Brain microvascular endothelial cell (primary cell): ENCODE data around the gene SHISAL1.

ENCODE experiments used
- DNase-seq: peaks from one replicate; pipeline ENCODE4 v3.0.0-alpha.2; 2020
- H3K27ac ChIP-seq: fragments of 250-450 bp; sonication (Bioruptor Pico); 2 replicates; pipeline ENCODE4 v1.5.1; 2020; ENCODE audit warnings: mild to moderate bottlenecking, moderate library complexity
- H3K27me3 ChIP-seq: fragments of 250-450 bp; sonication (Bioruptor Pico); replicated peaks from 2 replicates; pipeline ENCODE4 v1.5.1; 2020; ENCODE audit warnings: mild to moderate bottlenecking
- H3K36me3 ChIP-seq: fragments of 250-450 bp; sonication (Bioruptor Pico); replicated peaks from 2 replicates; pipeline ENCODE4 v1.5.1; 2020; ENCODE audit warnings: mild to moderate bottlenecking
- H3K4me3 ChIP-seq: 2 replicates; pipeline ENCODE4 v1.5.1; 2011; ENCODE audit warnings: low read depth, mild to moderate bottlenecking, control low read depth, low read length, moderate library complexity
- CTCF ChIP-seq: IDR thresholded peaks from 2 replicates; pipeline ENCODE4 v1.5.1; 2011; ENCODE audit warnings: low read depth, mild to moderate bottlenecking, moderate library complexity, low read length, control low read depth, inconsistent platforms; ENCODE audit errors: missing control alignments
- in situ Hi-C: cut with HindIII; loops from 2 replicates; pipeline ENCODE4 v1.10.0; 2017; ENCODE audit warnings: low sequenced_read_pairs, low pct_ligation_motif_present

Gene SHISAL1

GRCh38 chr22:44280665-44281188, 32.0 kb downstream of the SHISAL1 start:
- DNase-seq: no peak
- in situ Hi-C loops: no loop called here
- H3K27me3 ChIP-seq: peaks cover 3% of the 10 kb centered on the region

GRCh38 chr22:44279069-44279360, 33.7 kb downstream of the SHISAL1 start:
- no peak overlapping the region for H3K27ac ChIP-seq
- H3K4me3 ChIP-seq: no peak overlapping the region
- H3K36me3 ChIP-seq: no peaks in the 10 kb centered on the region
- DNase-seq: no peak
- in situ Hi-C loops: no loop called here
- no peak for TF ChIP-seq CTCF
- peaks cover 3% of the 10 kb centered on the region for H3K27me3 ChIP-seq

More at GRCh38 chr22:44280665-44281188, 32.0 kb downstream of the SHISAL1 start:
- no peak overlapping the region for H3K4me3 ChIP-seq
- H3K36me3 ChIP-seq: no peaks in the 10 kb centered on the region
- no peak for TF ChIP-seq CTCF
- no peak overlapping the region for H3K27ac ChIP-seq

- no peak overlapping the region for H3K27ac ChIP-seq
- no peak for TF ChIP-seq CTCF
- no peaks in the 10 kb centered on the region for H3K36me3 ChIP-seq
- H3K4me3 ChIP-seq: no peak overlapping the region
- in situ Hi-C loops: no loop called here
- peaks cover 3% of the 10 kb centered on the region for H3K27me3 ChIP-seq
- DNase-seq: no peak
These were observed 34.3 kb downstream of the SHISAL1 start for GRCh38 chr22:44278243-44279068.

- in situ Hi-C loops: no loop called here
- H3K36me3 ChIP-seq: no peaks in the 10 kb centered on the region
- H3K27ac ChIP-seq: no peak overlapping the region
- H3K27me3 ChIP-seq: peaks cover 3% of the 10 kb centered on the region
- DNase-seq: no peak
- no peak overlapping the region for H3K4me3 ChIP-seq
- TF ChIP-seq CTCF: no peak
These were observed 35.2 kb downstream of the SHISAL1 start for GRCh38 chr22:44277386-44278135.

GRCh38 chr22:44276706-44277356, 35.9 kb downstream of the SHISAL1 start:
- peaks cover 3% of the 10 kb centered on the region for H3K27me3 ChIP-seq
- no peak for TF ChIP-seq CTCF
- in situ Hi-C loops: no loop called here
- no peak overlapping the region for H3K27ac ChIP-seq
- DNase-seq: no peak
- no peak overlapping the region for H3K4me3 ChIP-seq
- no peaks in the 10 kb centered on the region for H3K36me3 ChIP-seq
